ENCODE measurements around the gene KRT74. TPM values are rescaled to one million over a fixed set of nuclear protein-coding genes. Genes with fewer than 3 reads are reported as not detected.
A peak's percentile ranks its signal among the peaks of the same experiment; 100 is the strongest.
"Not testable (repeated sequence)": the region's sequence is repeated elsewhere in the genome, so short reads cannot be mapped to it uniquely, and the experiment has no call there.

The KRT74 gene
- polyA plus RNA-seq, 1 donor = not detected

- DNase-seq (ENCODE audit: low read depth) = no peak
Measured at GRCh38 chr12:52602552-52602951, 28.9 kb upstream of the KRT74 start.

- DNase-seq (ENCODE audit: low read depth) = no peak
Measured at GRCh38 chr12:52601671-52602070, 28.0 kb upstream of the KRT74 start.

- no peak for DNase-seq (ENCODE audit: low read depth)
Measured at GRCh38 chr12:52600941-52601481, 27.4 kb upstream of the KRT74 start, which contains the start of gene KRT72. Gene KRT72, minus strand, starts transcription at chr12:52601463. Its CDS starts 11 bp downstream, at chr12:52601452.

- no peak for DNase-seq (ENCODE audit: low read depth)
Measured at GRCh38 chr12:52600475-52600874, 26.8 kb upstream of the KRT74 start.

- DNase-seq (ENCODE audit: low read depth) = no peak
Measured at GRCh38 chr12:52600071-52600470, 26.4 kb upstream of the KRT74 start.

GRCh38 chr12:52598966-52599365 is 25.3 kb upstream of the KRT74 start:
- DNase-seq (ENCODE audit: low read depth) = no peak

GRCh38 chr12:52594237-52594636 is 20.6 kb upstream of the KRT74 start:
- not testable (repeated sequence) for DNase-seq (ENCODE audit: low read depth)

GRCh38 chr12:52591521-52591920 is 17.9 kb upstream of the KRT74 start:
- DNase-seq (ENCODE audit: low read depth) = no peak

- no peak for DNase-seq (ENCODE audit: low read depth)
Measured at GRCh38 chr12:52590021-52590420, 16.4 kb upstream of the KRT74 start.

- no peak for DNase-seq (ENCODE audit: low read depth)
Measured at GRCh38 chr12:52587563-52587962, 13.9 kb upstream of the KRT74 start.

GRCh38 chr12:52585946-52586345 is 12.3 kb upstream of the KRT74 start:
- no peak for DNase-seq (ENCODE audit: low read depth)

- no peak for DNase-seq (ENCODE audit: low read depth)
Measured at GRCh38 chr12:52585066-52585465, 11.4 kb upstream of the KRT74 start.

GRCh38 chr12:52584156-52584682 is 10.6 kb upstream of the KRT74 start:
- no peak for DNase-seq (ENCODE audit: low read depth)

GRCh38 chr12:52582971-52583456 is 9.4 kb upstream of the KRT74 start:
- DNase-seq (ENCODE audit: low read depth) = peak; percentile 16

GRCh38 chr12:52582486-52582885 is 8.8 kb upstream of the KRT74 start:
- DNase-seq (ENCODE audit: low read depth) = no peak

- no peak for DNase-seq (ENCODE audit: low read depth)
Measured at GRCh38 chr12:52581481-52581880, 7.8 kb upstream of the KRT74 start.

- no peak for DNase-seq (ENCODE audit: low read depth)
Measured at GRCh38 chr12:52581066-52581465, 7.4 kb upstream of the KRT74 start.

- DNase-seq (ENCODE audit: low read depth) = no peak
Measured at GRCh38 chr12:52580496-52580895, 6.9 kb upstream of the KRT74 start.

- no peak for DNase-seq (ENCODE audit: low read depth)
Measured at GRCh38 chr12:52579468-52580465, 6.1 kb upstream of the KRT74 start.

- no peak for DNase-seq (ENCODE audit: low read depth)
Measured at GRCh38 chr12:52578469-52578868, 4.8 kb upstream of the KRT74 start.

GRCh38 chr12:52577316-52577715 is 3.7 kb upstream of the KRT74 start:
- no peak for DNase-seq (ENCODE audit: low read depth)

GRCh38 chr12:52575948-52576347 is 2.3 kb upstream of the KRT74 start:
- no peak for DNase-seq (ENCODE audit: low read depth)

GRCh38 chr12:52575256-52575655 is 1.6 kb upstream of the KRT74 start:
- no peak for DNase-seq (ENCODE audit: low read depth)

All from forelimb muscle (tissue), 1 donor.